Activated T-cell treated with anti-CD3 and anti-CD28 coated beads for 48 hours (primary cell): ENCODE results near the gene MRPL24.

Source experiments
- DNase-seq: peaks from one replicate; pipeline ENCODE4 v3.0.0-alpha.2; 2020; ENCODE audit warnings: low read depth

The MRPL24 gene

DNA sequence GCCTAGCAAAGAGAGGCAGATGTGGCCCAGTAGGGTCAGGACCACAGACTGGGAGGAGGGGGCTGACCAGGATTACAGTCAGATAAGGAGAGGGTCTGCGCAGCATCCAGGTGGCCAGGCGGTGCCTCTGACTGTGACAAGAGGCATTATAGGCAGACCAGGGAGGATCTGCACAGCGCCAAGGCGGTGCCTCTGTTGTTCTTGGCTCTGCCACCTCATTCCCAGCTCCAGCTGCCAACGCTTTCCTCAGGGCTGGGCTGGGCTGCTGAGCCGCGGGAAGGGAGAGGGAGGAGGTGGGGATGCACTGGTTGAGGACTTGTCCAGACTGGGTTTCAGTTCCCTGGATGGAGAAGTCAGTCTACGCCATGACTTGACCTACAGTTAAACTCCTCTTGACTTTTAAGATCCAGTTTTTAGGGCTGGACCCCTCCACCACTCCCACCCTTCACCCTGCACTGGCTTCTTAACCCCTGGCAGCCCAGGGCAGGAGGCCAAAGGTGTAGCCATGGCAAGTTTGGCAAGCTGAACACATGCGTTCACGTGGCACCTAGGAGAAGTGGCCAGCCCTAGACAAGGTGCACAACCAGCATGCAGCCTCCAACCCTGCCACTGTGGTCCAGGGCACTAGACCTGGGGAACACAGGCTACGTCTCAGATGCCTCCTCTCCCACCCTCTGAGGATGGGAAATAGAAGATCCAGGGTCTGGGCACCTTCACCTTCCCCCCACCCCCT, 31.0 kb downstream of the MRPL24 start:
- DNase-seq, result no peak

DNA sequence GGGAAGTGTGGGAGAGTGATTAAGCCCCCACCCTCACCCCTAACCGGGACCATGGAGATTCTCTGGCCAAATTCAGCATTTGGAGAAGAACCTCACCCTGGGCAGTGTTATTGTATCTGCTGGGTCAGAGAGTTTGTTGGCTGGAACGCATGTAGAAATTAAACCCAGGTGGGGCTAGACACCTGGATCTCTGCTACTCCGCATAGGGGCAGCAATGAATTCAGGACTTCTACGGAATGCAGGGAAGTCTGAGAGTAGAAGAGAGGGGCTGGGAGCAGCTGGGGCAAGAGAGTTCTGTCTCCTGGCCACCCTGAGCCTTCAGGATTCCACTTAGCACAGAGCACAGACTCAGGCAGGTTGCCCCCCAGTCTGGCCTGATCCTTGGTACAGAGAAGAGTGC, 31.9 kb downstream of the MRPL24 start:
- no peak for DNase-seq

- no peak for DNase-seq
Observed at GRCh38 chr1:156708218-156708661, 32.6 kb downstream of the MRPL24 start.

- DNase-seq, result no peak
Observed at GRCh38 chr1:156707417-156708217, 33.3 kb downstream of the MRPL24 start.

GRCh38 chr1:156706657-156707416, 34.1 kb downstream of the MRPL24 start:
- DNase-seq, result no peak

DNA sequence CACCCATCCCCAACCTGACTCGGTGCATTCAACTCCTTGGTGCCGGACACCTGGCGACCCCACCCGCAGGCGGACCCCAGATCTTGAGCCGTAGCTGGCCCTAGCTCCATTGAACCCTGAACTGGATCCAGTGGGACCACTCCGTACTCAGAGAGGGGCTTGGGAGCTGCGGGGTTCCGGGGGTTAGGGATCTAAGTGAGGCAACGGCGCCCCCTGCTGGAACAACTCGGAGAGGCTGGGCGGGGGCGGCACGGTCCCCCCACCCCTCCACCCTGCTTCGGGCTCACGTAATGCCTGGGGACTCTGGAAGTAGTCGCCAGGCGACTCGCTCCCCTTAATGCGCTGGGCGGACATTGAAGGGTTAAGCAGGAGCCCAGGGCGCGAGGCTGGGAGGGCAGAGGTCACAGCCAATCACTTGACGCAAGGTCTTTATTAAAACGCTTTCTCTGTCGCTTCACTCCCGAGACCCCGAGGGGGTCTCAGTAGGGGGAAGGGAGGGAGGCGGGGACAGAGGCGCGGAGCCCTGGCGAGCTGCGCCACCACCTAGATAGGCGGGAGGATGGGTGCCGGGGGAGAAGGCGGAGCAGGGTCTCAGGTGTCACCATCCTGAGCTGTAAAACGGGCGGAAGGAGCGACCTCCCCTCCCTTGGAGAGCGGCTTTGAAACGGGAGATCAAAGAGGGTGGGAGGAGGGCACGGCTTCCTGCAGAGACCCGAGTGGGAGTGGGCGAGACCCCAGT, 34.8 kb downstream of the MRPL24 start:
- peak; percentile 68 for DNase-seq

DNA sequence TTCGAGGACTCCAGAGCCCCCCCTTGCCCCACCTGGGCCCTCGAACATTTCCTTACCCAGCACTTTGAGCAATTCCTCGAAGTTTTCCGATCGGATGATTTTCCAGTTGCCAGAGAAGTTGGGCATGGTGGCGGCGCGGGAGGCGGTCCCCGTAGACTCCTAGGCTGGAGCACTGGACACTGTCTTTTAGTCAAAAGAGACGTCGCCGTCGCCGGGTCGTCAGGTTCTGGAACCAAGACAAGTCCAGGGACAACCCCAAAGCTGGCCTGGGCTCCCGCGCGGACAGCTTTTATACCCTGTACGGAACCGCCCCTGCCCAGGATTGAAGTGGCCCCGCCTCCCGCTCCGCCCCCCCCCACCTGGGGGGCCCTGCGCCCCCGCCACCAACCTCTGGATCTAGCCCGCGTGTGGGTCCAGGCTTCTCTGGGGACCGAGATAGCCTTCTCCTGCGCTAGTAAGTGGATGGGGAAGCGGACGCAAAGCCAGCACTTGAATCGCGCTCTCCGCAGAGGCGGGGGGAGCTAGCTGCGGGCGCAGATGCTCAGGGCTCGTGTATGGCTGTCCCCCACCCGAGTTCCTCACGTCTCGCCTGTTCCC, 35.5 kb downstream of the MRPL24 start, which contains the start of gene CRABP2:
TSS of gene CRABP2 (minus strand) at position 263 of the 597 bp plus-strand sequence. CDS start at position 126, 137 bp downstream.
- no peak for DNase-seq

DNA sequence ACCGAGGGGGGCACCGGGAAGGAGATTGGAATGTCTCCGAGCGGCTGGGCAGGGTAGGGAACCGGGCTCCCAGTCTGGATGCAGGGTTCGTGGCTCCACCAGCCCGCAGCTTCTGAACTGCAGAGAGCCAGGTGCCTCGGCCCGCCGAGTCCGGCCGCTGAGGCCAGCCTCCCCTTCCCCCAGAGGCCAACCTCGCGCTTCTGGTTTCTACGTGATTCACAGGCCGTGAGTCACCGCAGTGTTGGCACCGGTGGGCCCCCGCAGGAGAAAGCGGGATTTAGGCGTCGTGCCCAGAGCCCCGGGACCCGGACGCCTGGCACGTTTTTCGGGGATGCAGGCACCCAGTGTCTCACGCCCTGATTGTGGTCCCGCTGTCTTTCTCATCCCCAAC, 36.0 kb downstream of the MRPL24 start:
- peak; percentile 44 for DNase-seq

DNA sequence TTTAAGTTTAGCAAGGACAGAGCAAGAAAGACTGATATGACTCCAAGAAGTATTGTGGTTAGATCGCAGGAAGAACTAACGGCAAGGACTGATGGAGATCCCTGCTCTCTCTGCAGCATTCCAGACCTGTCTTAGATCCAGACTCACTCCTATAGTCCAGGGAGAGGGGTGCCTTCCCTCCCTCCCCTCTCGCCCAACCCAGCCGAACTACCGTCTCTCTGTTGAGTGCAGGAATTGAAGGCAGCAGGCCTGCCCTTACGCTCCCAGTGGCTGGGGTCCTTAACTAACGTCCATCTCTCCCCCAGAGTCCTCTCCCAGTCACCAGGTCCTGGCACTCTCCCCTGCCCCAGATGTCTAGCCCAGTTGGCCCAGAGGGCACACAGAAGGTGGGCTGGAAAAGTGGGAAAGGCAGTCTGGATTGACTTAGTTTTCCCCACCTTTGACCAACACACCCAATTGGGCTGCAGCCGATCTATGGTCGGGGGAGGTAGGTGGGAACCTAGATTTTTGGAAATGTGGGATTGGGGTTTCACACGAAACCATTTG, 36.6 kb downstream of the MRPL24 start:
- no peak for DNase-seq

DNA sequence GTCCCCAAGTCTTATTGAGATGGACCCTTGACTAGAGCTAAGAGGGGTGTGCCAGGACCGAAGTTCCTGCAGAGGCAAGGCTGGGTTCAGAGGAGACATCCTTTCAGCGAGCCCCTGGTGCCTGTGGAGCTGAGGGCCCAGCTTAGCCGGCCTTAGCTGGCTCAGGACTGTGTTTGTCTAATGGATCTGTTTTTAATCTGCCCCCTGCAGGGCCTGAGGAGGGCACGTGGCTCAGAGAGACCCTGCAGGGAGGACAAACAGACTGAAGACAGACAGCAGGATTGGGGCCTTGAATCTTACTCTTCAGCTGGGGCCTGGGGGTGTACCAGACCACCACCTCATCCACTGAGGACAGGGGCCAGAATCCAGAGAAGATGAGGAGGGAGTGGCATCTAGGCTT, 37.1 kb downstream of the MRPL24 start:
- no peak for DNase-seq

DNA sequence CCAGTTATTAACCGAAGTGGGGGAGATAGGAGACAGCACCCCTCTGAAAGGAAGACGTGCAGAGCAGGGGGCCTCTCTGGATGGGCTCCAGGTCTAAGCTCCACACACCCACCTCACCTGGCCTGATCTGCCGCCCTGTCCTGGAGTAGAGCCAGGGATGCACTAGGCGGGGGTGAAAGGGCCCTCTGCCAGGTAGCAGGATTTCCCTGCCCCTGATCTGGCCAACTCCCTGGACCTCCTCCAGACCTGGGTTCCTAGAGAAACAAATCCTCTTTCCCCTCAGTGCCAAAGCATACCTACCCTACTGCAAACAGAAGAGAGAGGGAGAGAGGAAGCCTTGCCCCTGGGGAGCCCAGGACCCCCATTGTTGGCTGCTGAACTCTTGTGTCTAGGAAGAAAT, 37.6 kb downstream of the MRPL24 start:
- DNase-seq, result no peak

DNA sequence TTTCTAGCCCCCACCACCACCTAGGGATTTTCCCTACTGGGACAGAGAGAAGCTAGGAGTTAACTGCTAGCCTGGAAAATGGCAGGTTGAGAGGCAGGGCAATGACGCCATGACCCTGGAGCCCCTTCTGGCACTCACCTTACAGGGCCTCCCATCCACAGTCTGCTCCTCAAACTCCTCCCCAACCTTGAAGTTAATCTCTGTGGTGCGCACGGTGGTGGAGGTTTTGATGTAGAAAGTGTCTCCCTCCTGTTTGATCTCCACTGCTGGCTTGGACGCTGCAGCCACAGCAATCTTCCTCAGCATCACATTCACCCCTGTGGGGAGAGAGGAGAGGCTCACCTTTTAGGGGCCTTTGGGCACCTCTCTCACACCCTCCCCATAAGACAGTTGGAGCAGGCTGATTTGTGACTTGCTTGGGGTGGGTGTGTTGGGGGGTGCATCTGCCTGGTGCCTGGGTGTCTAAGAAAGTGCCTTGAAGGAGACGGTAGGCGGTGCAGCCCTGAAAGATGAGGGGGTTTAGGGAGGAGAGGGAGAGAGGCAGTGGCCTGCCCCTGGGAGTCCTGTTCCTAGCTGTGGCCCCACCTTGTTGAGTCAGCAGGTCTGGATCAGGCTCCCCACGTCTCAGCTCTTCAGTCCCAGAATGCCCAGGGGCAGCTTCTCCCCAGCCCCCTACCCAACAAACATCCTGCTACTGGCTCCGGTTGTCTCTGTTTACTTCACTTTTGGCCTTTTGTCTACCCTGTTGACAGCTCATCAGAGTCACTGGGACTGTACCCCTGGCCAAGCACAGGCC, 40.0 kb downstream of the MRPL24 start:
- no peak for DNase-seq

DNA sequence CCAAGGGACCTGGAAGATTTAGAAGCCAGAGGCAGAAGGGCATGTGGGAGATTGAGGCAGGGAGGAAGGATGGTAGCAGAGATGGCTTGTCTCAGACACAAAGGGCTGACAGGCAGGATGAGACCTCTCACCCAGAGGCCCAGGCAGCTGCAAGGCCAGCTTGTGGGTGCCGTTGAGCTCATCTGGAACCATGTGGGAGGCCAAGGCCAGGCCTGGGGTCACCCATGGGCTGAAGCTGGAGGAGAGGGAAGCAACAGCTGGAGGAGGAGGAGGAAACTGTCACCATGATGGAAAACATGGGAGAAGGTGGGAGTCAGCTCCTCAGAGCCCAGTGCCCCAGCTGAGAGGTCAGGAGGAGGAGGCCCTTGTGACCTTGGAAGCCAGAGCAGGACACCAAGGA, 41.9 kb downstream of the MRPL24 start:
- DNase-seq, result no peak

- no peak for DNase-seq
Observed at GRCh38 chr1:156697481-156697880, 43.4 kb downstream of the MRPL24 start.

DNA sequence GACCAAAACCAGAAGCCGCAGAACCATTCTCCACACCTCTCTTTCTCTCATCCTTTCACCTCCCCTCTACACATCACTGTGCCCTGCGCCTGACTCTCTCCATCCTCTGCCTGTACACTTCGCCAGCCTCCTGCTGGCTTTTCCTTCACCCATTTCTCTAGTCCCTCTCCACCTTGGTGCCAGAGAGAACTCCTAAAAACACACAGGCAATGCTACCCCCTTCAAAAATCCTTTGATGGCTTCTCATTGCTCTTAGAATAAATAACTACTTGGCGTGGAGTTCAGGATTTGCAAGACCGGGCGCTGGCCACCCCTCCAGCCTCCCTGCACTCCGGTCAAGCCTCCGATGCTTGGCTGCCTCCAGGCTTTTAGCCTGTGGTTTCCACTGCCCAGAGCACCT, 44.1 kb downstream of the MRPL24 start:
- no peak for DNase-seq

GRCh38 chr1:156694690-156694962, 46.3 kb downstream of the MRPL24 start:
- DNase-seq, result no peak

DNA sequence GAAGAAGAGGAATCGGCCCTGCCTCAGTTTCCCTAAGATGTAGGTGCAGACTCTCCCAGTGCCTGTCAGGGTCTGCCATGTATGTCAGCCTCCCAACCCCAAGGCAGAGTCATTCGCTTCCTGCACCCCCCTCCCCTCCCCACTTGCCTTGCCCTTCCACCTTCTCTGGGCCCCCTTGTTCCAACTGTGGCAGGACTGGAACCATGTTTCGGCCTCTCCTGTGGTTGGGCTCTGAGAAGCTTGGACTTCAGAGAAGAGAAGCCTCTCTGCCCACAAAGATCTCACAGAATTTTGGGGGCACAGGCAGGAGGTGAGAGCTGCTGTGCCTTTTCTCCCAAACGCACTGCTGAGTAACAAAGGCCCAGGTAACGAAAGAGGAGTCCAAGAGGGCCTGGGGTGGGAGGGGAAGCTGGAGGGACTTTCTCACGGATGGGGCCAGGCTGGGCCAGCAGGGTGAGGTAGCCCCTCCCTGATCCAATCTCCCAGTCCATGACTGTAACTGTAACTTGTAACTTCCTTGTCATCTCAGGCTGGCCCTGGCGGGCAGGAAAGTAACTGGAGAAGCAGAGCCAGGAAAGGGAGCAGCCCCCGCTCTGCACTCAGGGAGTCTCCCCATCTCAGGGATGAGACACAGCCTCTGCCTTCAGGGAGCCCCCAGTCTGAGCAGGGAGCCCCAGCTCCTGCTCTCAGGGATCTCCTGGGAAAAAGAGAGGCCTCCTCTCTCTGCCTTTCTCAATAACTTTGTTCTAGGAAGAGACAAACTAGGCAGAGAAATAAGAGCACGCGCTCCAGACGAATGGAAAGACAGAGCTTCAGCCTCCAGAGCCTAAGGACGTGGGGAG, 46.8 kb downstream of the MRPL24 start:
- DNase-seq, result no peak

DNA sequence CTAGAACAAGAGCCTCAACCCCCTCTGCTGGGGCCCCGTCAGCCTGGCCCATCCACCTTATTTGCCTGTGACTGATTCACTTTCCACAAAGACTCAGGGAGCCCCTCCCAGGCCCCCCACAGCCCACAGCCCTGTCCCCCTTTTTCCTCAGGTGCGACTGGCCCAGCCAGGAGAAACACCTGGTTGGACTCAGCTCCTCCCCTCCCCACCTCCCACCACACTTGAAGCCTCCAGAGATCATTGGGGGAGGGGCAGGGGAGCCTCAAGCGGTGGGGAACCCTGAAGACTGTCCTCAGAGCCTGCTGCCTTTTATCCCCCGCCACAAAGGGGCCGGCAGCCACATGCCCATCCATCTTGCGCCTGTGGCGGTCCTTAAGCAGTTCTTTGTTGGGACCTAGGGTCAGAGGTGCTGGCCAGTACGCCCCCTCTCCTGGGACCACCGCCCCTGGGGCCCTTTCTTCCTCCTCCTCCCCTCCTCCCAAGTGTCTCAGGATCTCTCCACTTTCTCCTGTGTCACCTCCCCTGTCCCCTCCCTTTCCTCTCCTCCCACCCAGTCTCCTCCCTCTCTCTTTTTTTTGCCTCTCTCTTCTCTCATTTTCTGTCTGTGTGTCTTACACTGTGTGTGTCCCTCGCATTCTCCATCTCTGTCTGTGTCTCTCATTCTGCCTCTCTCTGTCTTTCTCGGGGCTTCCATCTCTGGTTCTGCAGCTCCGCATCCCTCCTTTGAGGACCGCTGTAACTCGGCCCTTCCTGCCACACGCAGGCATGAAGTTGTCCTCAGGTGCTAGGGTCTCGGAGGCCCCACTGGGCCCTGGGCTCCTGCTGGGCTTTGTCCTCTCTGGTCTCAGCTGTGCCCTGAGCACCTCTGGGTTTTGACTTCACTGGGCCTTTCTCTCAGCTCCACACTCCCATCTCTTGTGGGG, 47.7 kb downstream of the MRPL24 start:
- DNase-seq, result no peak
